Keratinocyte (primary cell): ENCODE measurements around the gene HEXD. TPM values are rescaled to one million over a fixed set of nuclear protein-coding genes. Genes with fewer than 3 reads are reported as not detected.

Experiments used
- DNase-seq: peaks from one replicate; pipeline ENCODE4 v3.0.0-alpha.2; 2011; ENCODE audit warnings: low read depth, missing footprints, low spot score
- FAIRE-seq: peaks from 2 replicates; lab custom pipeline; 2011; peaks lifted over from hg19 to GRCh38; lab: Jason Lieb, UNC
- H2AFZ ChIP-seq: 2 replicates; pipeline ENCODE4 v1.6.0; 2012; ENCODE audit warnings: low read length, control low read depth, inconsistent platforms; ENCODE audit not compliant: control insufficient read depth
- H3K27ac ChIP-seq: 2 replicates; pipeline ENCODE4 v1.5.1; 2011; ENCODE audit warnings: low read length; ENCODE audit not compliant: control insufficient read depth, insufficient read depth
- H3K27me3 ChIP-seq: 3 replicates; pipeline ENCODE4 v1.6.0; 2011; ENCODE audit warnings: low read length; ENCODE audit not compliant: control insufficient read depth, insufficient read depth; ENCODE audit errors: extremely low read depth
- H3K36me3 ChIP-seq, 2 experiments: 2 replicates in 1 of 2; 3 replicates in 1 of 2; pipeline ENCODE4 v1.5.1; 2011; ENCODE audit warnings: low read length in 2 of 2, mild to moderate bottlenecking in 1 of 2; ENCODE audit not compliant: control insufficient read depth in 2 of 2, insufficient read depth in 2 of 2; ENCODE audit errors: extremely low read depth in 1 of 2
- H3K4me1 ChIP-seq: 3 replicates; pipeline ENCODE4 v1.5.1; 2011; ENCODE audit warnings: low read length; ENCODE audit not compliant: control insufficient read depth, insufficient read depth; ENCODE audit errors: extremely low read depth
- H3K4me2 ChIP-seq: 3 replicates; pipeline ENCODE4 v1.6.0; 2011; ENCODE audit warnings: low read depth, low read length; ENCODE audit not compliant: control insufficient read depth, insufficient read depth; ENCODE audit errors: extremely low read depth
- H3K4me3 ChIP-seq, 3 experiments: fragments of 200-600 bp in 1 of 3; sonication (generic) in 1 of 3; 2 replicates in 2 of 3; 3 replicates in 1 of 3; pipeline ENCODE4 v1.5.1; 2011 to 2016; ENCODE audit warnings: low read length in 3 of 3, mild to moderate bottlenecking in 3 of 3, control low read depth in 2 of 3, inconsistent platforms in 1 of 3, low read depth in 1 of 3, mixed read lengths in 1 of 3, mixed run types in 1 of 3, moderate library complexity in 1 of 3; ENCODE audit not compliant: control insufficient read depth in 2 of 3, insufficient read depth in 2 of 3; ENCODE audit errors: extremely low read depth in 1 of 3
- H3K79me2 ChIP-seq: 2 replicates; pipeline ENCODE4 v1.6.0; 2012; ENCODE audit warnings: low read length; ENCODE audit not compliant: control insufficient read depth, insufficient read depth
- H3K9ac ChIP-seq: 3 replicates; pipeline ENCODE4 v1.6.0; 2011; ENCODE audit warnings: low read length; ENCODE audit not compliant: control insufficient read depth, insufficient read depth; ENCODE audit errors: extremely low read depth
- H3K9me1 ChIP-seq: 3 replicates; pipeline ENCODE4 v1.6.0; 2011; ENCODE audit warnings: low read length; ENCODE audit not compliant: control insufficient read depth, insufficient read depth; ENCODE audit errors: extremely low read depth
- H3K9me3 ChIP-seq: 2 replicates; pipeline ENCODE4 v1.5.1; 2012; ENCODE audit warnings: low read depth, low read length; ENCODE audit not compliant: control insufficient read depth
- H4K20me1 ChIP-seq: 3 replicates; pipeline ENCODE4 v1.6.0; 2011; ENCODE audit warnings: low read length; ENCODE audit not compliant: control insufficient read depth, insufficient read depth; ENCODE audit errors: extremely low read depth
- EZH2 ChIP-seq: IDR thresholded peaks from one replicate; pipeline ENCODE4 v1.6.1; 2012; ENCODE audit warnings: inconsistent platforms, mild to moderate bottlenecking, low read length, moderate library complexity
- dilution Hi-C: fragments of 300-500 bp; cut with MboI; formaldehyde crosslinking; loops from one replicate; pipeline ENCODE4 v1.7.0; 2020; ENCODE audit warnings: low sequenced_read_pairs; ENCODE audit not compliant: extremely low pct_ligation_motif_present
- polyA plus RNA-seq, 5 experiments: library from polyadenylated mRNA; depleted of rRNA in 3 of 5; stranded (reverse) in 3 of 5; stranded (forward) in 1 of 5; unstranded in 1 of 5; fragments of >200 nt; gene quantifications; 1 replicate in 1 of 5; 2 replicates in 3 of 5; 3 replicates in 1 of 5; pipeline versions ENCODE4 v1.2.1 to v1.2.3, GENCODE V29; 2011 to 2012; ENCODE audit warnings: missing spikeins in 2 of 5, low read depth in 1 of 5, low replicate concordance in 1 of 5
- TF ChIP-seq, protein P1 (sequence below), 3 experiments: IDR thresholded peaks in 1 of 3; conservative IDR thresholded peaks in 1 of 3; optimal IDR thresholded peaks in 1 of 3; 2 replicates in 2 of 3; 3 replicates in 1 of 3; pipeline versions ENCODE3 to v1.5.1; 2011; ENCODE audit warnings: low read length in 3 of 3, mild to moderate bottlenecking in 3 of 3, moderate library complexity in 2 of 3, control low read depth in 1 of 3, inconsistent platforms in 1 of 3; ENCODE audit not compliant: insufficient read depth in 2 of 3; ENCODE audit errors: extremely low read depth in 1 of 3

Gene HEXD
- polyA plus RNA-seq, 1 donor (not counting 4 experiments of a cell fraction or from before 2014, with no cell fraction given), result 5.6 TPM

DNA sequence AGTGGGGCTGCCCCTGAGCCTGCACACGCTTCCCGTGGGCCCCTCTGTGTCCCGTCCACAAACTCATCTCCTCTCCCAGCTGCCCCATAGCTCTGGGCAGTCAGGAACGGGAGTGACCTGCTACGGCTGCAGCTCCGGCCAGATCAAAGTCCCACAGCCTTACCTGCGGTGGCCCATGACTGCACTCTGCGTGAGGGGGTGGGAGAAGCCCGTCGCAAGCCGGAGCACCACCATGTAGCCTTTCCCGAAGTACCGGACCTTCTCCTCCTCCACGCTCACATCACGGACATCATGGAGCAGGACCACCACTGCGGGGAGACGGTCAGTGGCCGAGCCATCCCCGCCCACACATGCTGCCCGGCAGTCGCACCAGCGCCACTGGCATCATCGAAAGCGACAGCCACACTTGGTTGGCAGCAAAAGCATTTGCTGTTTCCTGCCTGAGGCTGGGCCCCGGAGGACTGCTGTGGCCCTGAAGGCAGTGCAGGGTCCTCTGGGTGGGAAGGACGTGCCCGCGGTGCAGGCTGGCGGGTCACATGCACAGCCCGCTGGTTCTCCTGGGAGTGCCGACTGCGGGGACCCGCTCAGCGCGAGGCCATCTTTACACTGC lies 26.2 kb downstream of the HEXD start:
- no peak overlapping the region for H3K27ac ChIP-seq
- no peak for DNase-seq
- FAIRE-seq, result no peak
- H3K27me3 ChIP-seq, result no peaks in the 10 kb centered on the region
- peaks cover 4% of the 10 kb centered on the region for H3K79me2 ChIP-seq
- peaks cover 7 to 14% of the 10 kb centered on the region in 2 experiments for H3K36me3 ChIP-seq
- no peaks in the 10 kb centered on the region for H3K9me3 ChIP-seq
- dilution Hi-C loops, result no loop called here
- H4K20me1 ChIP-seq, result no peaks in the 10 kb centered on the region
- no peaks in the 10 kb centered on the region for H3K4me1 ChIP-seq
- no peak overlapping the region for H3K4me3 ChIP-seq
- no peak for TF ChIP-seq EZH2
- TF ChIP-seq, protein P1, sequence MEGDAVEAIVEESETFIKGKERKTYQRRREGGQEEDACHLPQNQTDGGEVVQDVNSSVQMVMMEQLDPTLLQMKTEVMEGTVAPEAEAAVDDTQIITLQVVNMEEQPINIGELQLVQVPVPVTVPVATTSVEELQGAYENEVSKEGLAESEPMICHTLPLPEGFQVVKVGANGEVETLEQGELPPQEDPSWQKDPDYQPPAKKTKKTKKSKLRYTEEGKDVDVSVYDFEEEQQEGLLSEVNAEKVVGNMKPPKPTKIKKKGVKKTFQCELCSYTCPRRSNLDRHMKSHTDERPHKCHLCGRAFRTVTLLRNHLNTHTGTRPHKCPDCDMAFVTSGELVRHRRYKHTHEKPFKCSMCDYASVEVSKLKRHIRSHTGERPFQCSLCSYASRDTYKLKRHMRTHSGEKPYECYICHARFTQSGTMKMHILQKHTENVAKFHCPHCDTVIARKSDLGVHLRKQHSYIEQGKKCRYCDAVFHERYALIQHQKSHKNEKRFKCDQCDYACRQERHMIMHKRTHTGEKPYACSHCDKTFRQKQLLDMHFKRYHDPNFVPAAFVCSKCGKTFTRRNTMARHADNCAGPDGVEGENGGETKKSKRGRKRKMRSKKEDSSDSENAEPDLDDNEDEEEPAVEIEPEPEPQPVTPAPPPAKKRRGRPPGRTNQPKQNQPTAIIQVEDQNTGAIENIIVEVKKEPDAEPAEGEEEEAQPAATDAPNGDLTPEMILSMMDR (optimal IDR thresholded peaks at IDR 0.05 in 1 of 3, IDR thresholded peaks at IDR 0.05 in 1 of 3, conservative IDR thresholded peaks at IDR 0.05 in 1 of 3; ENCODE audit: extremely low read depth in 1 of 3, insufficient read depth in 2 of 3, low read length in 3 of 3), result no peak
- no peak overlapping the region for H2AFZ ChIP-seq
- H3K9ac ChIP-seq, result no peak overlapping the region
- H3K9me1 ChIP-seq, result no peaks in the 10 kb centered on the region
- H3K4me2 ChIP-seq, result no peak overlapping the region

DNA sequence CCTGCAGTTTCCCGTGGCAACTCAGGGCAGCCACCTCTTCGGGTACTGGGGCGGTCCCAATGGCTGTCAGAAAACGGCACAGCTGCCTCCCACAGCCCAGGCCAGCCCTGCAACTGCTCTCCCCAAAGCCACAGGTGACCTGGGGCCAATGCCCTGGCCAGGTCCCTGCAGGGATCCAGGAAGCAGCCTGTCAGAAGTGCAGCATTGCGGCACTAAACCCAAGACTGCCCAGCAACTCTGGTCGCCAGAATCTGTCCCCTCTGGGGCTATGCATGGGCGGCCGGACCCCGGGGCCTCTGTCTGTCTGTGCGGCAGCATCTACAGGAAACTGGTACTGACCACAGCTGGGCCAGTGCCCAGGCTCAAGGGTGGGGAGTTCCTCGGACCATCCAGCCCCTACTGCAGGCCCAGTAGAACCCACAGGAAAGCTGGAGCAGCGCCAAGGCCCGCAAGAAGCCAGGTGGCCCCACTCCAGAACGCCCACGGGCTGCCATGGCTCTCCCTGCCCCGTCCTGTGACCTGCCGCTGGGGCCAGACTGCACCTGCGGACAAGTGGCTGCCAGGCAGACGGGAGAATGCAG lies 26.9 kb downstream of the HEXD start:
- Histone ChIP-seq H3K4me3 (no peak overlapping the region), H3K4me2 (no peak overlapping the region), H3K9ac (no peak overlapping the region), H3K27me3 (no peaks in the 10 kb centered on the region), H3K9me1 (no peaks in the 10 kb centered on the region), H3K27ac (no peak overlapping the region), H3K9me3 (no peaks in the 10 kb centered on the region), H3K79me2 (peaks cover 10% of the 10 kb centered on the region), H3K36me3 (peaks cover 7 to 14% of the 10 kb centered on the region in 2 experiments), H3K4me1 (peaks cover 6% of the 10 kb centered on the region), H4K20me1 (no peaks in the 10 kb centered on the region), H2AFZ (no peak overlapping the region)
- TF ChIP-seq, protein P1 (optimal IDR thresholded peaks at IDR 0.05 in 1 of 3, IDR thresholded peaks at IDR 0.05 in 1 of 3, conservative IDR thresholded peaks at IDR 0.05 in 1 of 3; ENCODE audit: extremely low read depth in 1 of 3, insufficient read depth in 2 of 3, low read length in 3 of 3), result no peak
- no peak for TF ChIP-seq EZH2
- no peak for FAIRE-seq
- dilution Hi-C loops, result no loop called here
- no peak for DNase-seq
